Progenitor cell of endocrine pancreas (in vitro differentiated cells): ENCODE results near the gene SEMA4D. TPM values are rescaled to one million over a fixed set of nuclear protein-coding genes. Genes with fewer than 3 reads are reported as not detected.
A peak's percentile ranks its signal among the peaks of the same experiment; 100 is the strongest.

Experiments
- DNase-seq: peaks from one replicate; pipeline ENCODE4 v3.0.0; 2021; ENCODE audit warnings: low spot score; ENCODE audit not compliant: unreplicated experiment
- H3K27ac Mint-ChIP-seq: 2 replicates; pipeline ENCODE4 v1.8.0; 2021; ENCODE audit warnings: mild to moderate bottlenecking, moderate library complexity, mixed read lengths
- H3K27me3 Mint-ChIP-seq: 2 replicates; pipeline ENCODE4 v1.8.0; 2021; ENCODE audit warnings: mixed read lengths
- H3K36me3 Mint-ChIP-seq: 2 replicates; pipeline ENCODE4 v1.8.0; 2022; ENCODE audit warnings: mixed read lengths; ENCODE audit not compliant: insufficient read depth
- H3K4me1 Mint-ChIP-seq: 2 replicates; pipeline ENCODE4 v1.8.0; 2021; ENCODE audit warnings: low read depth, mixed read lengths
- H3K4me3 Mint-ChIP-seq: 2 replicates; pipeline ENCODE4 v1.8.0; 2021; ENCODE audit warnings: low read depth, mild to moderate bottlenecking, moderate library complexity, mixed read lengths
- H3K9me3 Mint-ChIP-seq: 2 replicates; pipeline ENCODE4 v1.8.0; 2021; ENCODE audit warnings: low read depth, mixed read lengths
- total RNA-seq: library from RNA; stranded (reverse); gene quantifications from 2 replicates; pipeline ENCODE4 v1.2.1, GENCODE V29; 2021
- TF ChIP-seq, protein P1 (sequence below): fragments of 200-600 bp; sonication (generic); IDR thresholded peaks from one replicate; pipeline ENCODE4 v1.5.0; 2021; ENCODE audit warnings: antibody characterized with exemption, mild to moderate bottlenecking; ENCODE audit not compliant: unreplicated experiment

Gene SEMA4D
- total RNA-seq, 1 donor from 2014 or later, result 63.1 TPM

DNA sequence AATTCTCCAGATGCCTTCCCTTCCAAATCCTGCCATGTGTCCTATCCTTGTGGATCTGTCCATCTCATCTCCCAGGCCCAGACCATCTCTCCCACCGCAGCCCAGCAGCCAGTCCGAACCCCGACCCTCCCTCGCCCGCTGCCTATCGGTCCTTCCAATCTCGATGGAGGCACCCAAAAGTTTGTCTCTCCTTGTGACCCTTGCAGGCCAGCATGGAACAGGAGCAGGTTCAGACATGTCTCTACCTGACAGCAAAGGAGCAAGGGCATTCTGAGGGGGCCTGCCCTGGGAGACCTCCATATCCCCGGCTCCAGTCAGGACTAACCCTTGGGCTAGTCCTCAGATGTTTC lies 51.0 kb downstream of the SEMA4D start:
- Mint-ChIP-seq H3K27me3 (no peaks in the 10 kb centered on the region), H3K9me3 (no peaks in the 10 kb centered on the region), H3K4me3 (no peak overlapping the region), H3K4me1 (peaks cover 7% of the 10 kb centered on the region), H3K27ac (no peak overlapping the region), H3K36me3 (peaks cover 1% of the 10 kb centered on the region)
- TF ChIP-seq, protein P1, sequence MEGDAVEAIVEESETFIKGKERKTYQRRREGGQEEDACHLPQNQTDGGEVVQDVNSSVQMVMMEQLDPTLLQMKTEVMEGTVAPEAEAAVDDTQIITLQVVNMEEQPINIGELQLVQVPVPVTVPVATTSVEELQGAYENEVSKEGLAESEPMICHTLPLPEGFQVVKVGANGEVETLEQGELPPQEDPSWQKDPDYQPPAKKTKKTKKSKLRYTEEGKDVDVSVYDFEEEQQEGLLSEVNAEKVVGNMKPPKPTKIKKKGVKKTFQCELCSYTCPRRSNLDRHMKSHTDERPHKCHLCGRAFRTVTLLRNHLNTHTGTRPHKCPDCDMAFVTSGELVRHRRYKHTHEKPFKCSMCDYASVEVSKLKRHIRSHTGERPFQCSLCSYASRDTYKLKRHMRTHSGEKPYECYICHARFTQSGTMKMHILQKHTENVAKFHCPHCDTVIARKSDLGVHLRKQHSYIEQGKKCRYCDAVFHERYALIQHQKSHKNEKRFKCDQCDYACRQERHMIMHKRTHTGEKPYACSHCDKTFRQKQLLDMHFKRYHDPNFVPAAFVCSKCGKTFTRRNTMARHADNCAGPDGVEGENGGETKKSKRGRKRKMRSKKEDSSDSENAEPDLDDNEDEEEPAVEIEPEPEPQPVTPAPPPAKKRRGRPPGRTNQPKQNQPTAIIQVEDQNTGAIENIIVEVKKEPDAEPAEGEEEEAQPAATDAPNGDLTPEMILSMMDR, result no peak
- no peak for DNase-seq

DNA sequence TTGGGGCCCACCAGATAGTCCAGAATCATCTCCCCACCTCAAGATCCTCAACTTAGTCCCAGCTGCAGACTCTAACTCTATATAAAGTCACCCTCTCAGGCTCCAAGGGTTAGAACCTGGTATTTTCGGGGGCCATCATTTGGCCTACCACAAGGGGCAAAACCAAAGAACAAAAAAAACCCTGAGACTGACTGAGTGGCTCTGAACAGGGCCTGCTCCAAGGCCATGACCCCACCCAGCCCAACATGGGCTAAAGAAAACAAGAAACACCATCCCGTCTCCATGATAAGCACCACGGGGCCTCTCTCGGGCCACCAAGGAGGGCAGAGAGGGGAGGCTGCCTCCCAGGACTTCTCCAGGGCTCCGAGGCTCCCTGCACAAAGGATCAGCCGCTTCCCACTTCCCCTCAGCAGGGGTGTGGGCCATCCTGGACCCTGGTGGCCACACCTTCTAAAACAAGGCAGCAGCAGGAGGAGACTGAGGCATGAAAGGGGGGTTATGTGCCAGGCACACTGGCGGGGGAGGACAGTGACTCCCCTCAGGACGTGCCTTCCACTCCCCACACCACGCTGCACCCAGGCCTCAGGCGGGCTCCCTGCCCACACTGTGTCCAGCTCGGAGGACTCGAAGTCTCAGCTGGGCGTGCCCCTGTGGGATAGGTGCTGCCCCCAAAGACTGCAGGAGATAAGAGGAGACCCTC lies 51.5 kb downstream of the SEMA4D start:
- Mint-ChIP-seq H3K27ac (no peak overlapping the region), H3K36me3 (peaks cover 1% of the 10 kb centered on the region), H3K27me3 (no peaks in the 10 kb centered on the region), H3K4me1 (peaks cover 12% of the 10 kb centered on the region), H3K4me3 (no peak overlapping the region), H3K9me3 (no peaks in the 10 kb centered on the region)
- no peak for DNase-seq
- TF ChIP-seq, protein P1, result no peak

DNA sequence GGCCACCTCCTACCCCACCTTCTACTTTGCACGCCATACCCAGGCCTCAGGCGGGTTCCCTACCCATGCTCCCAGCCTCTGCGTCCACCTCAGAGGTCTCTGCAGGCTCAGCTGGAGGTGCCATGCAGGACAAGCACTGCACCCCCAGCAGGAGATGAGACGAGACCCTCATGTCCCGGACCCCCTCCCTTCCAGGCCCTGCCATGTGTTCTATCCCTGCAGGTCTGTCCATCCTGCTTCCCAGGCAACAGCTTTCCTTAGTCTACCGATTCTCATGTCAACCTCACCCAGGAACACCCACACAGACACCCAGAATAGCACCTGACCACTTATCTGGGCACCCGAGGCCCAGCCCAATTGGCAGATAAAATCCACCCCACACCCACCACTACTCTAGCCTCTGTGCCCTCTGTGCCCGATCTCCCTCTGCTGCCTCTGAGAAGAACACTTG lies 52.1 kb downstream of the SEMA4D start:
- Mint-ChIP-seq H3K4me3 (no peak overlapping the region), H3K27ac (no peak overlapping the region), H3K36me3 (peaks cover 1% of the 10 kb centered on the region), H3K27me3 (no peaks in the 10 kb centered on the region), H3K9me3 (no peaks in the 10 kb centered on the region), H3K4me1 (peaks cover 17% of the 10 kb centered on the region)
- no peak for DNase-seq
- TF ChIP-seq, protein P1, result no peak

DNA sequence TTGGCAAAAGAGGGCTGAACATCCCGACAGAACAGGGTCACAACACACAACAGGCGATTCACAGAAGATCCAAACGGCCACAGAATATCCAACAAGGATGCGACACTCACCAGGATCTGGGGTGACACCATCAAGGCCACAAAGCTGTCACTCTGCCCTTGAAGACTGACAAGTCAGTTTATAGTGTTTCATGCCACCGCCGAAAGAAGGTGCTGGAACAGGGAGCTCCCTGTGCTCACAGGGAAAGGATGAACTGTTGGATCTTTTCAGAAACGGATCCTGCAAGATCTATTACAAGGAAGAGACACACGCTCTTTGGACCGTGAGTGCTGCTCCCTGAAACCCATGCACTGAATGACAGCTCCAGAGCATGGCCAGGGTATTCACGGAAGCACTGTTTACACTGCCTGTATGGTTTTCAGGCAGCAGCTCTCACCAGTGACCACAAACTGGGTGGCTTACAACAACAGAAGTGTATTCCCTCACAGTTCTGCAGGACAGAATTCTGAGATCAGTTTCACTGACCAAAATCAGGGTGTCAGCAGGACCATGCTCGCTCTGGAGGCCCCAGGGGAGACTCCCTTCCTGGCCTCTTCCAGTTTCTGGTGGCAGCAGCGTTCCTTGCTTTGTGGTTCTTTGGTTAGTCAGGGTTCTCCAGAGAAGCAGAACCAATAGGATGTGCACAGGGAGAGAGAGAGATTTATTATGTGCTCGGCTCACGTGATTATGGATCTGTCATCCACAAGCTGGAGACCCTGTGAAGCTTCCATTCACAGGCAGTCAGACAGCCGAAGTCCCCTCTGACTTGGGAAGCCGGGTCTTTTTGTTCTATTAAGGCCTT lies 52.8 kb downstream of the SEMA4D start:
- no peak for DNase-seq
- H3K27ac Mint-ChIP-seq, result no peak overlapping the region
- H3K36me3 Mint-ChIP-seq, result peaks cover 1% of the 10 kb centered on the region
- no peak overlapping the region for H3K4me3 Mint-ChIP-seq
- no peaks in the 10 kb centered on the region for H3K9me3 Mint-ChIP-seq
- TF ChIP-seq, protein P1, result no peak
- H3K4me1 Mint-ChIP-seq, result peaks cover 18% of the 10 kb centered on the region
- H3K27me3 Mint-ChIP-seq, result no peaks in the 10 kb centered on the region

DNA sequence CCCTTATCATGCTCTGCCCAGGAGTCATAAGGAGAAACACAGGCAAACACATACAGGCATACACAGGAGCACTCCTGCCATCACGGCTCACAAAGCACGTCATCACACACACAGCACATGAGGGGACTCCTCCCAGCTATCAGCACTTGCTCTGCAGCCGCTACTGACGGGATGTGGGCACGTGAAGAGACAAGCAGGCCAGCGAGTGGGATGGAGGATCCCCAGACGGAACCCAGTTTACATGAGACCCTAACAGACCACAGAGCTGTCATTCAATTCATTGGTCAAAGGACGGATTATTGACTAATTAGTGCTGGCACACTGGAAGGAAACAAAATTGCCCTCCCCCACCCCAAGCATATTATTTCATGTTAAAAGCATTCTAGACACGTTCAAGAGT lies 53.6 kb downstream of the SEMA4D start:
- Mint-ChIP-seq H3K27me3 (no peaks in the 10 kb centered on the region), H3K27ac (peak overlapping the region; percentile 12), H3K9me3 (no peaks in the 10 kb centered on the region), H3K36me3 (peaks cover 1% of the 10 kb centered on the region), H3K4me3 (no peak overlapping the region), H3K4me1 (peaks cover 18% of the 10 kb centered on the region)
- no peak for DNase-seq
- TF ChIP-seq, protein P1, result no peak
